Type B pancreatic cell (in vitro differentiated cells): ENCODE measurements around the gene AKAP13. TPM values are rescaled to one million over a fixed set of nuclear protein-coding genes. Genes with fewer than 3 reads are reported as not detected.

Experiments
- DNase-seq: peaks from one replicate; pipeline ENCODE4 v3.0.0; 2021; ENCODE audit warnings: mixed read lengths; ENCODE audit not compliant: unreplicated experiment; ENCODE audit errors: extremely low spot score
- H3K27ac Mint-ChIP-seq: 2 replicates; pipeline ENCODE4 v1.8.0; 2021; ENCODE audit warnings: mild to moderate bottlenecking, mixed read lengths
- H3K27me3 Mint-ChIP-seq: 2 replicates; pipeline ENCODE4 v1.8.0; 2021; ENCODE audit warnings: mixed read lengths
- H3K36me3 Mint-ChIP-seq: 2 replicates; pipeline ENCODE4 v1.8.0; 2021; ENCODE audit warnings: mixed read lengths
- H3K4me1 Mint-ChIP-seq: one replicate; pipeline ENCODE4 v1.8.0; 2021; ENCODE audit warnings: mixed read lengths; ENCODE audit not compliant: unreplicated experiment
- H3K4me3 Mint-ChIP-seq: 2 replicates; pipeline ENCODE4 v1.8.0; 2021; ENCODE audit warnings: mild to moderate bottlenecking, mixed read lengths
- H3K9me3 Mint-ChIP-seq: 2 replicates; pipeline ENCODE4 v1.8.0; 2021; ENCODE audit warnings: mixed read lengths
- CTCF ChIP-seq: fragments of 200-600 bp; sonication (generic); conservative IDR thresholded peaks from 2 replicates; pipeline ENCODE4 v1.5.0; 2021; ENCODE audit warnings: antibody characterized with exemption, mild to moderate bottlenecking
- total RNA-seq: library from RNA; stranded (reverse); gene quantifications from 2 replicates; pipeline ENCODE4 v1.2.1, GENCODE V29; 2021; ENCODE audit warnings: low replicate concordance

AKAP13 gene
- total RNA-seq, 1 donor from 2014 or later: 75.7 TPM

- Mint-ChIP-seq H3K4me1 (peaks cover 32% of the 10 kb centered on the region), H3K36me3 (peaks cover 21% of the 10 kb centered on the region), H3K27ac (no peak overlapping the region), H3K27me3 (no peaks in the 10 kb centered on the region), H3K4me3 (no peak overlapping the region), H3K9me3 (peaks cover 12% of the 10 kb centered on the region)
- TF ChIP-seq CTCF: no peak
- no peak for DNase-seq
Measured at GRCh38 chr15:85414495-85414894, 34.1 kb downstream of the AKAP13 start.

- Mint-ChIP-seq H3K4me1 (peaks cover 32% of the 10 kb centered on the region), H3K36me3 (peaks cover 22% of the 10 kb centered on the region), H3K27me3 (no peaks in the 10 kb centered on the region), H3K27ac (no peak overlapping the region), H3K4me3 (no peak overlapping the region), H3K9me3 (peaks cover 12% of the 10 kb centered on the region)
- no peak for DNase-seq
- TF ChIP-seq CTCF: no peak
Measured at GRCh38 chr15:85414991-85415390, 34.6 kb downstream of the AKAP13 start.

- H3K36me3 Mint-ChIP-seq: peaks cover 14% of the 10 kb centered on the region
- no peak overlapping the region for H3K27ac Mint-ChIP-seq
- no peaks in the 10 kb centered on the region for H3K27me3 Mint-ChIP-seq
- no peak overlapping the region for H3K4me3 Mint-ChIP-seq
- DNase-seq: no peak
- no peak for TF ChIP-seq CTCF
- H3K9me3 Mint-ChIP-seq: peaks cover 4% of the 10 kb centered on the region
- peaks cover 31% of the 10 kb centered on the region for H3K4me1 Mint-ChIP-seq
Measured at GRCh38 chr15:85415783-85416182, 35.4 kb downstream of the AKAP13 start.

- Mint-ChIP-seq H3K27me3 (no peaks in the 10 kb centered on the region), H3K27ac (no peak overlapping the region), H3K4me3 (no peak overlapping the region), H3K9me3 (no peaks in the 10 kb centered on the region), H3K4me1 (peaks cover 32% of the 10 kb centered on the region), H3K36me3 (peaks cover 10% of the 10 kb centered on the region)
- no peak for DNase-seq
- no peak for TF ChIP-seq CTCF
Measured at GRCh38 chr15:85417276-85417675, 36.9 kb downstream of the AKAP13 start.

- peaks cover 27% of the 10 kb centered on the region for H3K4me1 Mint-ChIP-seq
- H3K9me3 Mint-ChIP-seq: no peaks in the 10 kb centered on the region
- TF ChIP-seq CTCF: no peak
- no peaks in the 10 kb centered on the region for H3K27me3 Mint-ChIP-seq
- no peak for DNase-seq
- no peak overlapping the region for H3K27ac Mint-ChIP-seq
- peaks cover 10% of the 10 kb centered on the region for H3K36me3 Mint-ChIP-seq
- no peak overlapping the region for H3K4me3 Mint-ChIP-seq
Measured at GRCh38 chr15:85419161-85419560, 38.8 kb downstream of the AKAP13 start.
